ENCODE results near the gene PLEKHG4B. TPM values are rescaled to one million over a fixed set of nuclear protein-coding genes. Genes with fewer than 3 reads are reported as not detected.

The PLEKHG4B gene
- total and polyA plus RNA-seq, 2 of the 8 experiments (the other 6 are each of a cell fraction or from before 2014, with no cell fraction given), result 31.1 to 43.6 TPM

GRCh38 chr5:102411-103043 is 10.6 kb downstream of the PLEKHG4B start:
- Histone ChIP-seq H3K27me3 (replicated peaks in 1 of 4; ENCODE audit: control insufficient read depth in 3 of 4, extremely low read depth in 1 of 4, insufficient read depth in 3 of 4, low read length in 3 of 4) (no peaks in the 10 kb centered on the region), H3K4me2 (ENCODE audit: insufficient read depth in 1 of 2, low read depth in 2 of 2, low read length in 2 of 2) (no peak overlapping the region), H3K4me3 (ENCODE audit: extremely low read depth in 1 of 4, insufficient read depth in 2 of 4, low read depth in 3 of 4, low read length in 4 of 4) (no peak overlapping the region), H4K91ac (replicated peaks; ENCODE audit: insufficient read length, low read length) (no peak overlapping the region), H3K18ac (ENCODE audit: extremely low read depth, low read length) (no peak overlapping the region), H2BK120ac (replicated peaks; ENCODE audit: low read depth, low read length) (no peak overlapping the region), H3K79me2 (ENCODE audit: control insufficient read depth in 1 of 2, insufficient read depth in 2 of 2, low read length in 2 of 2) (peaks cover 2 to 64% of the 10 kb centered on the region in 2 experiments), H2AFZ (ENCODE audit: low read length) (no peak overlapping the region), H3K9me3 (ENCODE audit: insufficient read depth in 2 of 2, low read depth in 1 of 2, low read length in 1 of 2) (no peaks in the 10 kb centered on the region), H3K9ac (replicated peaks in 1 of 4; ENCODE audit: extremely low read depth in 1 of 4, low read depth in 3 of 4, low read length in 3 of 4) (no peak overlapping the region), H3K79me1 (ENCODE audit: low read depth, low read length) (peaks cover 17% of the 10 kb centered on the region), H3K14ac (ENCODE audit: insufficient read length) (no peak overlapping the region), H3K23ac (ENCODE audit: insufficient read length) (no peak overlapping the region), H3K36me3 (ENCODE audit: control insufficient read depth in 2 of 4, insufficient read depth in 4 of 4, low read length in 3 of 4) (peaks cover 0 to 9% (median 0%) of the 10 kb centered on the region in 4 experiments; a peak in 3 of 8 replicates), H3K23me2 (ENCODE audit: low read depth, low read length) (no peaks in the 10 kb centered on the region; the same call in 1 of the 2 replicates), H2BK15ac (ENCODE audit: low read length) (no peak overlapping the region), H3K4me1 (replicated peaks in 1 of 4; ENCODE audit: control insufficient read depth in 3 of 4, insufficient read depth in 4 of 4, low read length in 3 of 4) (peaks cover 1 to 15% (median 6%) of the 10 kb centered on the region in 4 experiments), H4K8ac (ENCODE audit: extremely low read depth, insufficient read depth, low read length) (no peak overlapping the region), H2BK5ac (ENCODE audit: low read depth, low read length) (no peak overlapping the region), H3K4ac (replicated peaks; ENCODE audit: insufficient read length, low read depth, low read length) (no peak overlapping the region), H4K20me1 (replicated peaks in 1 of 2; ENCODE audit: control insufficient read depth in 1 of 2, insufficient read depth in 2 of 2, low read length in 2 of 2) (peaks cover 12 to 36% of the 10 kb centered on the region in 2 experiments), H2BK12ac (ENCODE audit: low read depth, low read length) (no peak overlapping the region), H2AK5ac (ENCODE audit: low read depth, low read length) (no peak overlapping the region), H3K27ac (ENCODE audit: low read depth, low read length) (no peak overlapping the region), H4K5ac (ENCODE audit: insufficient read length, low read depth, low read length) (no peak overlapping the region), H3K56ac (replicated peaks; ENCODE audit: insufficient read length, low read depth, low read length) (no peak overlapping the region), H2BK20ac (ENCODE audit: low read length) (no peak overlapping the region)
- ChIA-PET CTCF (ENCODE audit: partially characterized antibody) (interaction anchor here (0.9 to 1.0 kb wide), 2 partner anchors 9 to 69 kb away, joined by 3 read pairs; no protein-coding TSS in a partner anchor), POLR2A (ENCODE audit: partially characterized antibody) (interaction anchor here (1.2 to 1.9 kb wide), 3 partner anchors 10 to 86 kb away, joined by 4 to 7 read pairs (median 5); partner anchors contain the start of gene PLEKHG4B)
- 86% methylated on average over 15 of the region's 15 CpGs; no CpG with 5 or more reads in 1 of the 2 experiments for WGBS, 2 experiments (ENCODE audit: extremely low coverage in 1 of 2, insufficient coverage in 1 of 2, insufficient read length in 1 of 2, insufficient replicate concordance in 2 of 2, low coverage in 1 of 2, low lambda C conversion rate in 2 of 2, missing lambda C conversion rate in 1 of 2)
- FAIRE-seq, result no peak
- no peak for DNase-seq (ENCODE audit: low read depth in 1 of 2, low spot score in 2 of 2)
- no peak for TF ChIP-seq HDAC2 (IDR thresholded peaks at IDR 0.05; ENCODE audit: borderline replicate concordance in 1 of 2, low read depth in 2 of 2, low read length in 2 of 2)
- TF ChIP-seq SAP30 (IDR thresholded peaks at IDR 0.05; ENCODE audit: insufficient read depth, insufficient replicate concordance, low read length), result no peak
- TF ChIP-seq SP4 (IDR thresholded peaks at IDR 0.05; ENCODE audit: low read length), result no peak
- no peak for TF ChIP-seq CTCF (IDR thresholded peaks at IDR 0.05; ENCODE audit: control extremely low read depth in 1 of 3, insufficient read depth in 1 of 3, low read depth in 1 of 3, low read length in 3 of 3)
- no peak for TF ChIP-seq E2F6 (IDR thresholded peaks at IDR 0.05)
- TF ChIP-seq KDM5A (IDR thresholded peaks at IDR 0.05; ENCODE audit: low read length), result no peak
- no peak for TF ChIP-seq SP2 (IDR thresholded peaks at IDR 0.05; ENCODE audit: low read length)
- no peak for TF ChIP-seq CBX5 (IDR thresholded peaks at IDR 0.05; ENCODE audit: low read depth, low read length)
